Mesenchymal stem cell (in vitro differentiated cells and primary cell): ENCODE measurements around the gene SORCS3.

Experiments
- DNase-seq: peaks from one replicate; pipeline ENCODE4 v3.0.0-alpha.2; 2013
- H2AFZ ChIP-seq: one replicate; pipeline ENCODE4 v1.6.1; 2013; ENCODE audit warnings: low read depth, mild to moderate bottlenecking, control low read depth, inconsistent platforms, low read length, moderate library complexity
- H2AK5ac ChIP-seq: 2 replicates; pipeline ENCODE4 v1.6.1; 2013; ENCODE audit warnings: low read length, moderate library complexity, mild to moderate bottlenecking, inconsistent platforms; ENCODE audit not compliant: severe bottlenecking
- H2BK120ac ChIP-seq: one replicate; pipeline ENCODE4 v1.6.1; 2013; ENCODE audit warnings: low read depth, mild to moderate bottlenecking, inconsistent platforms, low read length, moderate library complexity
- H2BK12ac ChIP-seq, 2 experiments: one replicate each; pipeline ENCODE4 v1.6.1; 2013; ENCODE audit warnings: inconsistent platforms in 2 of 2, low read length in 2 of 2, mild to moderate bottlenecking in 2 of 2, moderate library complexity in 2 of 2, control low read depth in 1 of 2
- H2BK15ac ChIP-seq: one replicate; pipeline ENCODE4 v1.6.1; 2013; ENCODE audit warnings: mild to moderate bottlenecking, low read depth, inconsistent platforms; ENCODE audit not compliant: poor library complexity, severe bottlenecking
- H2BK5ac ChIP-seq: 2 replicates; pipeline ENCODE4 v1.6.1; 2013; ENCODE audit warnings: low read depth, mild to moderate bottlenecking, low read length, control low read depth, inconsistent platforms; ENCODE audit not compliant: poor library complexity, severe bottlenecking
- H3K14ac ChIP-seq, 2 experiments: one replicate each; pipeline ENCODE4 v1.6.1; 2013; ENCODE audit warnings: inconsistent platforms in 2 of 2, low read length in 2 of 2, control low read depth in 1 of 2, mild to moderate bottlenecking in 1 of 2, moderate library complexity in 1 of 2
- H3K18ac ChIP-seq, 2 experiments: one replicate each; pipeline ENCODE4 v1.6.1; 2013; ENCODE audit warnings: inconsistent platforms in 2 of 2, low read length in 2 of 2, control low read depth in 1 of 2, low read depth in 1 of 2, mild to moderate bottlenecking in 1 of 2
- H3K23ac ChIP-seq, 2 experiments: one replicate each; pipeline ENCODE4 v1.6.1; 2013; ENCODE audit warnings: inconsistent platforms in 2 of 2, low read length in 2 of 2, mild to moderate bottlenecking in 2 of 2, moderate library complexity in 2 of 2, control low read depth in 1 of 2
- H3K27ac ChIP-seq: 2 replicates; pipeline ENCODE4 v1.5.1; 2013; ENCODE audit warnings: mild to moderate bottlenecking, moderate library complexity, low read length, control low read depth, inconsistent platforms; ENCODE audit not compliant: poor library complexity, severe bottlenecking
- H3K27me3 ChIP-seq, 2 experiments: 2 replicates each; pipeline versions ENCODE4 v1.6.1 to v1.7.0; 2013; ENCODE audit warnings: low read length in 2 of 2, mild to moderate bottlenecking in 2 of 2, moderate library complexity in 2 of 2, control low read depth in 1 of 2, inconsistent platforms in 1 of 2; ENCODE audit not compliant: control insufficient read depth in 1 of 2, insufficient read depth in 1 of 2
- H3K36me3 ChIP-seq, 2 experiments: 2 replicates each; pipeline versions ENCODE4 v1.6.1 to v1.7.0; 2013; ENCODE audit warnings: low read length in 2 of 2, control low read depth in 1 of 2, inconsistent platforms in 1 of 2, low read depth in 1 of 2, mild to moderate bottlenecking in 1 of 2; ENCODE audit not compliant: insufficient read depth in 2 of 2, control insufficient read depth in 1 of 2
- H3K4ac ChIP-seq, 2 experiments: one replicate each; pipeline ENCODE4 v1.6.1; 2013; ENCODE audit warnings: inconsistent platforms in 2 of 2, low read length in 2 of 2, mild to moderate bottlenecking in 2 of 2, moderate library complexity in 2 of 2, control low read depth in 1 of 2, low read depth in 1 of 2
- H3K4me1 ChIP-seq: 2 replicates; pipeline ENCODE4 v1.6.1; 2013; ENCODE audit warnings: low read depth, low read length, control low read depth; ENCODE audit not compliant: control insufficient read depth, insufficient read depth
- H3K4me2 ChIP-seq: 2 replicates; pipeline ENCODE4 v1.6.1; 2013; ENCODE audit warnings: low read length, mild to moderate bottlenecking, inconsistent platforms; ENCODE audit not compliant: poor library complexity, severe bottlenecking
- H3K4me3 ChIP-seq, 2 experiments: 2 replicates each; pipeline versions ENCODE4 v1.5.1 to v1.7.0; 2013; ENCODE audit warnings: low read length in 2 of 2, mild to moderate bottlenecking in 2 of 2, control low read depth in 1 of 2, low read depth in 1 of 2; ENCODE audit not compliant: insufficient read depth in 1 of 2
- H3K79me1 ChIP-seq: replicated peaks from 2 replicates; pipeline ENCODE4 v1.6.1; 2013; ENCODE audit warnings: mild to moderate bottlenecking, control low read depth, low read length, inconsistent platforms; ENCODE audit not compliant: poor library complexity, severe bottlenecking
- H3K9ac ChIP-seq: 2 replicates; pipeline ENCODE4 v1.7.0; 2013; ENCODE audit warnings: mild to moderate bottlenecking, low read length, moderate library complexity
- H3K9me3 ChIP-seq: 2 replicates; pipeline ENCODE4 v1.7.0; 2013; ENCODE audit warnings: mild to moderate bottlenecking, low read length; ENCODE audit not compliant: control insufficient read depth
- H4K8ac ChIP-seq: one replicate; pipeline ENCODE4 v1.6.1; 2013; ENCODE audit warnings: inconsistent platforms, mild to moderate bottlenecking, low read length, moderate library complexity
- H4K91ac ChIP-seq: one replicate; pipeline ENCODE4 v1.6.1; 2013; ENCODE audit warnings: mild to moderate bottlenecking, low read length, inconsistent platforms
- WGBS: methylation state at CpG from one replicate; pipeline ENCODE4 v1.1.7; 2013; ENCODE audit warnings: mixed read lengths; 5-methylcytosine and 5-hydroxymethylcytosine counted together

Gene SORCS3

GRCh38 chr10:104784452-104784851, 143.4 kb downstream of the SORCS3 start:
- no peak overlapping the region for H2AFZ ChIP-seq
- no peak overlapping the region for H3K4ac ChIP-seq
- no peak overlapping the region for H3K14ac ChIP-seq
- H4K8ac ChIP-seq, result no peak overlapping the region
- H2BK5ac ChIP-seq, result no peak overlapping the region
- H3K23ac ChIP-seq, result no peak overlapping the region
- no peak overlapping the region for H4K91ac ChIP-seq
- no peak overlapping the region for H2BK15ac ChIP-seq
- H3K9ac ChIP-seq, result no peak overlapping the region
- H3K4me3 ChIP-seq, result no peak overlapping the region
- no peak overlapping the region for H3K27ac ChIP-seq
- H3K18ac ChIP-seq, result no peak overlapping the region
- H3K36me3 ChIP-seq, result no peaks in the 10 kb centered on the region
- no peak overlapping the region for H3K4me2 ChIP-seq
- H2BK12ac ChIP-seq, result no peak overlapping the region
- H2AK5ac ChIP-seq, result no peak overlapping the region
- H3K27me3 ChIP-seq, result no peaks in the 10 kb centered on the region
- H3K9me3 ChIP-seq, result peaks cover 4% of the 10 kb centered on the region
- no peaks in the 10 kb centered on the region for H3K4me1 ChIP-seq
- no peaks in the 10 kb centered on the region for H3K79me1 ChIP-seq
- H2BK120ac ChIP-seq, result no peak overlapping the region
- DNase-seq, result no peak
- WGBS, result 61% methylated on average over 2 of the region's 2 CpGs

- Histone ChIP-seq H2AFZ (no peak overlapping the region), H3K4me1 (no peaks in the 10 kb centered on the region), H3K18ac (no peak overlapping the region), H3K36me3 (no peaks in the 10 kb centered on the region), H3K4ac (no peak overlapping the region), H3K27me3 (no peaks in the 10 kb centered on the region), H4K8ac (no peak overlapping the region), H2BK5ac (no peak overlapping the region), H3K23ac (no peak overlapping the region), H3K14ac (no peak overlapping the region), H3K27ac (no peak overlapping the region), H2BK12ac (no peak overlapping the region), H3K9me3 (peaks cover 4% of the 10 kb centered on the region), H3K79me1 (no peaks in the 10 kb centered on the region), H4K91ac (no peak overlapping the region), H3K9ac (no peak overlapping the region), H2BK120ac (no peak overlapping the region), H3K4me3 (no peak overlapping the region), H3K4me2 (no peak overlapping the region), H2BK15ac (no peak overlapping the region), H2AK5ac (no peak overlapping the region)
- 55% methylated on average over 2 of the region's 2 CpGs for WGBS
- DNase-seq, result no peak
These were observed 150.4 kb downstream of the SORCS3 start for GRCh38 chr10:104791471-104791870.

- Histone ChIP-seq H3K27ac (no peak overlapping the region), H3K36me3 (no peaks in the 10 kb centered on the region), H3K23ac (no peak overlapping the region), H3K4me3 (no peak overlapping the region), H3K18ac (no peak overlapping the region), H2BK15ac (no peak overlapping the region), H4K8ac (no peak overlapping the region), H3K27me3 (no peaks in the 10 kb centered on the region), H2BK5ac (no peak overlapping the region), H3K14ac (no peak overlapping the region), H2AK5ac (no peak overlapping the region), H3K79me1 (no peaks in the 10 kb centered on the region), H3K9ac (no peak overlapping the region), H2BK12ac (no peak overlapping the region), H2BK120ac (no peak overlapping the region), H2AFZ (no peak overlapping the region), H3K4ac (no peak overlapping the region), H3K4me2 (no peak overlapping the region), H3K9me3 (no peaks in the 10 kb centered on the region), H4K91ac (no peak overlapping the region), H3K4me1 (no peaks in the 10 kb centered on the region)
- 90% methylated on average over 3 of the region's 3 CpGs for WGBS
- no peak for DNase-seq
These were observed 154.3 kb downstream of the SORCS3 start for GRCh38 chr10:104795411-104795810.

- Histone ChIP-seq H3K4me3 (no peak overlapping the region), H2AK5ac (no peak overlapping the region), H3K4ac (no peak overlapping the region), H2BK120ac (no peak overlapping the region), H3K23ac (no peak overlapping the region), H4K91ac (no peak overlapping the region), H2BK5ac (no peak overlapping the region), H2AFZ (no peak overlapping the region), H3K9ac (no peak overlapping the region), H3K14ac (no peak overlapping the region), H4K8ac (no peak overlapping the region), H3K27me3 (no peaks in the 10 kb centered on the region), H3K9me3 (no peaks in the 10 kb centered on the region), H3K36me3 (no peaks in the 10 kb centered on the region), H3K4me1 (no peaks in the 10 kb centered on the region), H3K4me2 (no peak overlapping the region), H3K18ac (no peak overlapping the region), H3K27ac (no peak overlapping the region), H3K79me1 (no peaks in the 10 kb centered on the region), H2BK12ac (no peak overlapping the region), H2BK15ac (no peak overlapping the region)
- 72% methylated on average over 2 of the region's 2 CpGs for WGBS
- DNase-seq, result no peak
These were observed 155.7 kb downstream of the SORCS3 start for GRCh38 chr10:104796823-104797222.
